ENCODE data around the gene RNF114. TPM values are rescaled to one million over a fixed set of nuclear protein-coding genes. Genes with fewer than 3 reads are reported as not detected.

Gene RNF114
- total and polyA plus RNA-seq, 2 experiments from 2014 or later: 65.8 to 93.7 TPM

DNA sequence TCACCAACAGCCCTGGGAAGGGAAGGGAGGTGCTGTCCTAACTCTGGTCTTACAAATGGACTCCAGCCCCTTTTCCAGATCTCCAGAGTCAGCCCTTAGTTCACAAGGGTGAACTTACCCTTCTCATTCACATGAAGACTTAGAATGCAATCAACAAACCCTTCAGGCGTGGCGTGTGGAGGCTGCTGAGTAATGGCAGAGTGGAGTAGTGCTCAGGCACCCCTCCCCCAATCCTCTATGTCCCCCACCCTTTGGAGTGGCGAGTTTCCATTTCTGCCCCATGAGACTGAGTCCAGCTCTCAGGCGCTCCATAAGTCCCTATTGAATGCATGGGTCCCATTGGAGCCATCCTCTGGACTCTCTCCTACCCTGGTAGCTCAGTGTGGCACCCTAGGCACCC, 49.9 kb downstream of the RNF114 start:
- Histone ChIP-seq H3K9me3 (ENCODE audit: low read depth) (no peaks in the 10 kb centered on the region), H3K4me1 (ENCODE audit: insufficient read depth) (peaks cover 53% of the 10 kb centered on the region), H3K4me2 (peak overlapping the region; percentile 94), H3K79me2 (peaks cover 46% of the 10 kb centered on the region), H3K27ac (peak overlapping the region; percentile 95), H4K20me1 (ENCODE audit: insufficient read depth, poor library complexity, severe bottlenecking) (peaks cover 7% of the 10 kb centered on the region), H3K36me3 (replicated peaks; ENCODE audit: insufficient read depth, low read depth) (no peaks in the 10 kb centered on the region), H3K27me3 (no peaks in the 10 kb centered on the region), H3K9me2 (replicated peaks; ENCODE audit: insufficient read depth) (no peaks in the 10 kb centered on the region), H2AFZ (no peak overlapping the region), H3K4me3 (no peak overlapping the region)
- TF ChIP-seq EZH2phosphoT487 (IDR thresholded peaks at IDR 0.05; ENCODE audit: low read depth, severe bottlenecking, unreplicated experiment) (no peak), CTCF (IDR thresholded peaks at IDR 0.05; ENCODE audit: poor library complexity) (no peak), EZH2 (IDR thresholded peaks at IDR 0.05; ENCODE audit: borderline replicate concordance) (no peak)
- WGBS (ENCODE audit: low lambda C conversion rate, missing lambda C conversion rate): 65% methylated on average over 4 of the region's 4 CpGs
- no peak for DNase-seq (ENCODE audit: low spot score)

DNA sequence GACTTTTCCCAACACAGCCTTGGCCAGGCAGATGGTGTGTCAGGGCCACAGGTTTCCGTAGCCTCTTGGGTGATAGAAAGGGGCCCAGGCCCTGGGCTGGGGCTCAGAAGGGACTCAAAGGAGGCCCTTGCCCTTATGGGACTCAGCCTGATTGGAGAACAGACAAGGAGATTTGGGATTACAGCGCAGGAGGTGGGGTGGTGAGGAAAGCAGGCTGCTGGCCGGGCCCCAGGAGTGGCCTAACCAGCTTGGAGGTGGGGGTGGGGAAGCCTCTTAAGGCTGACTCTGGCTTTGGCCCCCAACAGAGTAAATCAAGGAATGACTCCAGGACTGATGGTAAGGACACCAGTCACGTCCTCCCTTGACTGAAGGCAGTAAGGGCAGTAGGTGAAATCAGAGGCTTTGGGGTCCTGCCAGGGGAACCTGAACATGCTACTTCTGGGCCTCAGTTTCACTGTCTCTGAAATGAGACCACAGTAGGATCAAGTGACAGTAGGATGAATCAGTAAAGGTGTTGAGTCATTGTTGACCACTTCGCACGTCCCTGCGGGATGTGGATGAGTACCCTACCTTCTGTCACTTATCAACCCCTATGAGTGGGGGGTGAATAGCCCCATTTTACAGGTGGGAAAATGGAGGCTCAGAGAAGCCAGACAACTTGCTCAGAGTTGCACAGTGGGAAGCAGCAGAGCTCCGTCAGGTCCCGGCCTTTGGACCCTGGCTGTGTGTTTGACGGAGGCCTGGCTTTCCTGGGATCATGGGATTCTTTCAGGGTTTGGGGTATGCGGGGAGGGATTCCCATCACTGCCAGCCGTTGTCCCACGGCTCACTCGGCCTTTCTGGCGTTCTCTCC, 51.0 kb downstream of the RNF114 start:
- no peak for TF ChIP-seq EZH2phosphoT487 (IDR thresholded peaks at IDR 0.05; ENCODE audit: low read depth, severe bottlenecking, unreplicated experiment)
- TF ChIP-seq CTCF (IDR thresholded peaks at IDR 0.05; ENCODE audit: poor library complexity): no peak
- TF ChIP-seq EZH2 (IDR thresholded peaks at IDR 0.05; ENCODE audit: borderline replicate concordance): no peak
- WGBS (ENCODE audit: low lambda C conversion rate, missing lambda C conversion rate): 75% methylated on average over 15 of the region's 15 CpGs
- no peak overlapping the region for H3K4me3 ChIP-seq
- H3K27me3 ChIP-seq: no peaks in the 10 kb centered on the region
- H3K79me2 ChIP-seq: peaks cover 46% of the 10 kb centered on the region
- peak overlapping the region; percentile 94 for H3K4me2 ChIP-seq
- H2AFZ ChIP-seq: no peak overlapping the region
- H3K4me1 ChIP-seq (ENCODE audit: insufficient read depth): peaks cover 46% of the 10 kb centered on the region
- H3K27ac ChIP-seq: peak overlapping the region; percentile 95
- no peaks in the 10 kb centered on the region for H3K36me3 ChIP-seq (replicated peaks; ENCODE audit: insufficient read depth, low read depth)
- H4K20me1 ChIP-seq (ENCODE audit: insufficient read depth, poor library complexity, severe bottlenecking): peaks cover 7% of the 10 kb centered on the region
- H3K9me2 ChIP-seq (replicated peaks; ENCODE audit: insufficient read depth): no peaks in the 10 kb centered on the region
- H3K9me3 ChIP-seq (ENCODE audit: low read depth): no peaks in the 10 kb centered on the region
- DNase-seq (ENCODE audit: low spot score): no peak

DNA sequence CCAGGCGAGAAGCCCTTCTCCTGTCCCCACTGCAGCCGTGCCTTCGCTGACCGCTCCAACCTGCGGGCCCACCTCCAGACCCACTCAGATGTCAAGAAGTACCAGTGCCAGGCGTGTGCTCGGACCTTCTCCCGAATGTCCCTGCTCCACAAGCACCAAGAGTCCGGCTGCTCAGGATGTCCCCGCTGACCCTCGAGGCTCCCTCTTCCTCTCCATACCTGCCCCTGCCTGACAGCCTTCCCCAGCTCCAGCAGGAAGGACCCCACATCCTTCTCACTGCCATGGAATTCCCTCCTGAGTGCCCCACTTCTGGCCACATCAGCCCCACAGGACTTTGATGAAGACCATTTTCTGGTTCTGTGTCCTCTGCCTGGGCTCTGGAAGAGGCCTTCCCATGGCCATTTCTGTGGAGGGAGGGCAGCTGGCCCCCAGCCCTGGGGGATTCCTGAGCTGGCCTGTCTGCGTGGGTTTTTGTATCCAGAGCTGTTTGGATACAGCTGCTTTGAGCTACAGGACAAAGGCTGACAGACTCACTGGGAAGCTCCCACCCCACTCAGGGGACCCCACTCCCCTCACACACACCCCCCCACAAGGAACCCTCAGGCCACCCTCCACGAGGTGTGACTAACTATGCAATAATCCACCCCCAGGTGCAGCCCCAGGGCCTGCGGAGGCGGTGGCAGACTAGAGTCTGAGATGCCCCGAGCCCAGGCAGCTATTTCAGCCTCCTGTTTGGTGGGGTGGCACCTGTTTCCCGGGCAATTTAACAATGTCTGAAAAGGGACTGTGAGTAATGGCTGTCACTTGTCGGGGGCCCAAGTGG, 51.9 kb downstream of the RNF114 start:
- H3K4me1 ChIP-seq (ENCODE audit: insufficient read depth): peaks cover 45% of the 10 kb centered on the region
- no peak overlapping the region for H3K4me3 ChIP-seq

More for the DNA sequence above, 51.9 kb downstream of the RNF114 start:
- Histone ChIP-seq H3K9me2 (replicated peaks; ENCODE audit: insufficient read depth) (no peaks in the 10 kb centered on the region), H3K36me3 (replicated peaks; ENCODE audit: insufficient read depth, low read depth) (no peaks in the 10 kb centered on the region), H4K20me1 (ENCODE audit: insufficient read depth, poor library complexity, severe bottlenecking) (peaks cover 7% of the 10 kb centered on the region), H3K4me2 (peak overlapping the region; percentile 94), H3K27ac (peak overlapping the region; percentile 95), H3K9me3 (ENCODE audit: low read depth) (no peaks in the 10 kb centered on the region), H3K79me2 (peaks cover 44% of the 10 kb centered on the region), H3K27me3 (no peaks in the 10 kb centered on the region), H2AFZ (no peak overlapping the region)
- DNase-seq (ENCODE audit: low spot score): no peak
- 70% methylated on average over 16 of the region's 18 CpGs for whole genome bisulfite sequencing (ENCODE audit: low lambda C conversion rate, missing lambda C conversion rate)
- TF ChIP-seq CTCF (IDR thresholded peaks at IDR 0.05; ENCODE audit: poor library complexity) (no peak), EZH2phosphoT487 (IDR thresholded peaks at IDR 0.05; ENCODE audit: low read depth, severe bottlenecking, unreplicated experiment) (no peak), EZH2 (IDR thresholded peaks at IDR 0.05; ENCODE audit: borderline replicate concordance) (no peak)
